GM10248 (cell line): ENCODE measurements around the gene MIB2.

ENCODE experiments used
- CTCF ChIA-PET: fragments of 300-600 bp; sonication (Branson Sonifier 250); formaldehyde crosslinking; extraction: SDS; loops from one replicate; lab custom pipeline; 2021; ENCODE audit warnings: antibody characterized with exemption; lab: Yijun Ruan, JAX
- POLR2A ChIA-PET: fragments of 350-650 bp; sonication (Branson Sonifier 250); formaldehyde crosslinking; extraction: SDS; loops from one replicate; lab custom pipeline; 2020; ENCODE audit warnings: antibody characterized with exemption; lab: Yijun Ruan, JAX
- DNase-seq: peaks from one replicate; pipeline ENCODE4 v3.0.0; 2012; ENCODE audit errors: extremely low spot score
- TF ChIP-seq, protein P1 (sequence below): IDR thresholded peaks from 2 replicates; pipeline ENCODE4 v1.5.1; 2012; ENCODE audit warnings: mild to moderate bottlenecking, low read depth; ENCODE audit errors: extremely low read depth, missing control alignments, control extremely low read depth

Gene MIB2

GRCh38 chr1:1677718-1678580 lies 62.6 kb downstream of the MIB2 start:
- DNase-seq, result peak; percentile 85
- TF ChIP-seq, protein P1, sequence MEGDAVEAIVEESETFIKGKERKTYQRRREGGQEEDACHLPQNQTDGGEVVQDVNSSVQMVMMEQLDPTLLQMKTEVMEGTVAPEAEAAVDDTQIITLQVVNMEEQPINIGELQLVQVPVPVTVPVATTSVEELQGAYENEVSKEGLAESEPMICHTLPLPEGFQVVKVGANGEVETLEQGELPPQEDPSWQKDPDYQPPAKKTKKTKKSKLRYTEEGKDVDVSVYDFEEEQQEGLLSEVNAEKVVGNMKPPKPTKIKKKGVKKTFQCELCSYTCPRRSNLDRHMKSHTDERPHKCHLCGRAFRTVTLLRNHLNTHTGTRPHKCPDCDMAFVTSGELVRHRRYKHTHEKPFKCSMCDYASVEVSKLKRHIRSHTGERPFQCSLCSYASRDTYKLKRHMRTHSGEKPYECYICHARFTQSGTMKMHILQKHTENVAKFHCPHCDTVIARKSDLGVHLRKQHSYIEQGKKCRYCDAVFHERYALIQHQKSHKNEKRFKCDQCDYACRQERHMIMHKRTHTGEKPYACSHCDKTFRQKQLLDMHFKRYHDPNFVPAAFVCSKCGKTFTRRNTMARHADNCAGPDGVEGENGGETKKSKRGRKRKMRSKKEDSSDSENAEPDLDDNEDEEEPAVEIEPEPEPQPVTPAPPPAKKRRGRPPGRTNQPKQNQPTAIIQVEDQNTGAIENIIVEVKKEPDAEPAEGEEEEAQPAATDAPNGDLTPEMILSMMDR, result no peak
- CTCF ChIA-PET, result interaction anchor here (0.6 to 2.4 kb wide), 19 partner anchors 9 to 231 kb away, joined by 3 to 16 read pairs (median 4); no protein-coding TSS in a partner anchor
- POLR2A ChIA-PET, result no interaction called here

DNA sequence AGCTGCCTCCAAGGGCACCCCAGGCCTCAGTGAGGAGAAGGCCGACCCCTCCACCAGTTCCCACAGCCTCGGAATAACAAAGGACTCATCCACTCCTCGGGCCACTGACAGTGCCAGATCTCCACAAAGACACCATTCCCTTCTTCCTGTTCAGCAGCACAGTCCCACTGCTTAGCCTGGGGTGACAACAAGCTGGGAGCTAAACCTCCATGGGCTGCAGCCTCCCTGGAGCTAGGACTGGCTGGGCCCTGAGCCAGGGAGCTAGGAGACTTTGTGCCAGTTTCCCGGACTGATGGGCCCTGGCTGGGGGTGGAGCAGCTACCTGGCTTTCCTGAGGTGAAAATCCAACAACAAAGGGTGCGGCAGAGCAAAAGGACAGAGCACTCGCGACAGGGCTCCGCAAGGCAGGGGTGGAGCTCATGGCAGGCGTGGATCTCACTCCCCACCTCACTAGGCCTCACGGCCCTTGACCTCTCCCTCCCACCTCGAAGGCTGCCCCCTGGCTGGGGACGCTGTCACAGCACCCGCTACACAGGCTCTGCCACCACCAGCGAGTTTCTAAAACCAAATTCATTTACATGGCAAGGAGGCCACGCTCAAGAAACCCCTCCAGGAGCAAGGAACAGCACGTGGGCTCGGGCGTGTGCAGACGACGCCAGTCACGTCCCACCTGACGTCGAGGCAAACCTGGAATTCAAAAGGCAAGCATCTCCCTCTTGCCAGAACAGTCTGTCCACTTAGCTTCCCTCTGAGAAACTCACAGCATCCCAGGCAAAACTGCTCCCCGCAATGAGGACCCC lies 63.5 kb downstream of the MIB2 start:
- DNase-seq, result peak; percentile 59
- ChIA-PET POLR2A (no interaction called here), CTCF (interaction anchor here (0.6 to 2.4 kb wide), 18 partner anchors 8 to 230 kb away, joined by 3 to 16 read pairs (median 4); no protein-coding TSS in a partner anchor)
- TF ChIP-seq, protein P1, result peak; percentile 86
